Measurements from ENCODE around the gene NPEPL1.

DNA sequence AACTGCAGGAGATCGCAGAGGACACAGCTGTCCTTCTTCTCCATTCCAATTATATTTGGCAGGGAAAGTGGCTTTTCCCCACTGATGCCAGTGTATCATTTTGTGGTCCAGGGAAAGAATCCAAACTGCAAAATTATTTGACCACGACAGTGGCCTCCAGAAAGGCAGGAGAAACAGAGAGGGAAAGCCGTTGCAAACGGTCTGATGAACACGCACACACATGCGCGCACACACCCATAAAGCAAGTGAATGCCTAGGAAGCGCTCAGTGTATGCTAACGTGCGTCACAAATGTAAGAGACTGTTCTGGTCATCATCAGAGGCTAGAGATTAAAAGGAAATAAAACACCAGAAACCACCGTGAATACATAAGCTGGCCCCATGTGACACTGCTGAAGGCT, 54.0 kb downstream of the NPEPL1 start:
- TF ChIP-seq RAD21 (IDR thresholded peaks at IDR 0.05; ENCODE audit: low read depth) (no peak), CEBPB (IDR thresholded peaks at IDR 0.05) (no peak)
